Neural cell (in vitro differentiated cells): Measurements from ENCODE around the gene PACRGL.

ENCODE experiments used
- CTCF ChIP-seq: fragments of 450-650 bp; IDR thresholded peaks from 2 replicates; pipeline ENCODE4 v1.5.1; 2014; ENCODE audit warnings: antibody characterized with exemption, mild to moderate bottlenecking, moderate library complexity; ENCODE audit not compliant: poor library complexity, severe bottlenecking
- POLR2AphosphoS5 ChIP-seq: IDR thresholded peaks from 2 replicates; pipeline ENCODE4 v1.6.1; 2012
- RAD21 ChIP-seq: fragments of 450-650 bp; conservative IDR thresholded peaks from 2 replicates; pipeline ENCODE4 v1.6.1; 2014; ENCODE audit warnings: antibody characterized with exemption, mild to moderate bottlenecking, moderate library complexity
- TAF1 ChIP-seq: IDR thresholded peaks from 2 replicates; pipeline ENCODE4 v1.6.1; 2012; ENCODE audit warnings: low read depth

- no peak for TF ChIP-seq CTCF
- TF ChIP-seq TAF1, result no peak
- TF ChIP-seq RAD21, result no peak
- TF ChIP-seq POLR2AphosphoS5, result no peak
Measured at GRCh38 chr4:20683766-20684165, 16.5 kb upstream of the PACRGL start.
